NCI-H82 (cell line): ENCODE measurements around the gene CYTL1.
A peak's percentile ranks its signal among the peaks of the same experiment; 100 is the strongest.
"Not testable (repeated sequence)": the region's sequence is repeated elsewhere in the genome, so short reads cannot be mapped to it uniquely, and the experiment has no call there.

Experiments used
- DNase-seq: peaks from one replicate; lab custom pipeline; 2025; lab: John Stamatoyannopoulos, UW

CYTL1 gene

GRCh38 chr4:5001641-5002040 lies 17.6 kb downstream of the CYTL1 start:
- peak; percentile 50 for DNase-seq

GRCh38 chr4:4996935-4997334 lies 22.3 kb downstream of the CYTL1 start:
- DNase-seq, result not testable (repeated sequence)

GRCh38 chr4:4995908-4996265 lies 23.4 kb downstream of the CYTL1 start:
- DNase-seq, result peak; percentile 50

GRCh38 chr4:4995103-4995907 lies 24.0 kb downstream of the CYTL1 start:
- DNase-seq, result peak; percentile 82

GRCh38 chr4:4994312-4995097 lies 24.8 kb downstream of the CYTL1 start:
- no peak for DNase-seq

GRCh38 chr4:4992833-4993232 lies 26.4 kb downstream of the CYTL1 start:
- DNase-seq, result no peak

- no peak for DNase-seq
Measured at GRCh38 chr4:4991541-4992099, 27.6 kb downstream of the CYTL1 start.

GRCh38 chr4:4990857-4991540 lies 28.3 kb downstream of the CYTL1 start:
- no peak for DNase-seq

- DNase-seq, result no peak
Measured at GRCh38 chr4:4990329-4990728, 28.9 kb downstream of the CYTL1 start.

GRCh38 chr4:4989083-4989622 lies 30.1 kb downstream of the CYTL1 start:
- DNase-seq, result no peak

- DNase-seq, result no peak
Measured at GRCh38 chr4:4987656-4988055, 31.6 kb downstream of the CYTL1 start.

- no peak for DNase-seq
Measured at GRCh38 chr4:4986841-4987240, 32.4 kb downstream of the CYTL1 start.

GRCh38 chr4:4985844-4986243 lies 33.4 kb downstream of the CYTL1 start:
- peak; percentile 44 for DNase-seq

GRCh38 chr4:4985036-4985435 lies 34.2 kb downstream of the CYTL1 start:
- no peak for DNase-seq

- DNase-seq, result no peak
Measured at GRCh38 chr4:4984186-4984585, 35.1 kb downstream of the CYTL1 start.

GRCh38 chr4:4981827-4982226 lies 37.4 kb downstream of the CYTL1 start:
- DNase-seq, result no peak

- DNase-seq, result no peak
Measured at GRCh38 chr4:4981427-4981826, 37.8 kb downstream of the CYTL1 start.

- no peak for DNase-seq
Measured at GRCh38 chr4:4980621-4981230, 38.5 kb downstream of the CYTL1 start.

- no peak for DNase-seq
Measured at GRCh38 chr4:4979971-4980370, 39.3 kb downstream of the CYTL1 start.

GRCh38 chr4:4974727-4975126 lies 44.5 kb downstream of the CYTL1 start:
- no peak for DNase-seq

GRCh38 chr4:4971796-4972195 lies 47.5 kb downstream of the CYTL1 start:
- no peak for DNase-seq

- no peak for DNase-seq
Measured at GRCh38 chr4:4969298-4969697, 50.0 kb downstream of the CYTL1 start.
